Placental epithelial cell (primary cell): Measurements from ENCODE around the gene PLA2G12A. TPM values are rescaled to one million over a fixed set of nuclear protein-coding genes. Genes with fewer than 3 reads are reported as not detected.

ENCODE experiments used
- small RNA-seq: library from RNA; depleted of rRNA; stranded (forward); fragments of <200 nt; gene quantifications from one replicate; pipeline ENCODE3, GENCODE V24; 2012
- total RNA-seq: library from RNA; depleted of rRNA; stranded (reverse); fragments of >200 nt; gene quantifications from 2 replicates; pipeline ENCODE4 v1.2.3, GENCODE V29; 2012

The PLA2G12A gene
- 12.6 and 21.3 TPM in 2 replicates for total RNA-seq

DNA sequence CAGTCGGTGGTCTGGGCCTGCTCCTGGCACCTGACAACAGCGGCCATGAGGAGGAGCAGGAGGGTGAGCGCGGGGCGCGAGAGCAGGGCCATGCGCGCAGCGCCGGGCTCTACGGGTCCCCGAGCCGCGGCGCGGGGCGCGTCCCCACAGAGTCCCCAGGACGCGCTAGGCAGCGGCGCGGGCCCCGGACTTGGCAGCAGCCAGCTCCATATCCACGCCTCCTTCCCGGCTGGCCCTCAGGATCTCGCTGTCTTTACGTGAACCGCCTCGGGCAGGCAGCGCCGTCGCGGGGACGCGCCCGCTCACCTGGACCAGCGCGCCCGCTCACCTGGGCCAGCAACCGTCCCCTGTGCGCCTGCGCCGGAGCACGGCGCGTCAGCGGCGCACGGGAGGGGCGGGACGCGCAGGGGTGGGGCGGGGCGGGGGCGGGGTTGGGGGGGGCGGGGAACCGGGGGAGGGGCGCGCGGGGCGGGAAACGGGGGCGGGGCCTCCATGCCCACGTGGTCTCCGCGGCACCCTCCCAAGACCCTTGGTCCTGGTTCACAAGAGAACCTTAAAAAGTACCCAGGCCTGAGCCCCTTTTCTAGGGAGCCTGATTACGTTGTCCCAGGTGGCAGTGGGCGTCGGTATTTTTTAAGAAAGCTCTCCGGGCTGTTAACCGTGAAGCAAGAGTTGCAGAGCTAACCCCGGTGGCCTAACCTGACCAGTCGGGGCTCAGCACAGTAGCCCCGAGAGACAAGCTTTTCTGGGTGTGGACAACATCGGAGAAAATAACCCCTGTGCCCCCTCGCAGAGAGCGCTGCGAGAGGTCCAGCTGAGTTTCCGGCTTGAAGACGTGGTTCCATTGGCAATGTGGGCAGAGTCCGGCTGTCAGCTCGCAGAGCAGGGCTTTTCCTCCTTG is at the start of gene PLA2G12A:
Gene PLA2G12A (minus strand): TSS at position 353 of the 901 bp plus-strand sequence. CDS start 261 bp downstream, at position 92.

DNA sequence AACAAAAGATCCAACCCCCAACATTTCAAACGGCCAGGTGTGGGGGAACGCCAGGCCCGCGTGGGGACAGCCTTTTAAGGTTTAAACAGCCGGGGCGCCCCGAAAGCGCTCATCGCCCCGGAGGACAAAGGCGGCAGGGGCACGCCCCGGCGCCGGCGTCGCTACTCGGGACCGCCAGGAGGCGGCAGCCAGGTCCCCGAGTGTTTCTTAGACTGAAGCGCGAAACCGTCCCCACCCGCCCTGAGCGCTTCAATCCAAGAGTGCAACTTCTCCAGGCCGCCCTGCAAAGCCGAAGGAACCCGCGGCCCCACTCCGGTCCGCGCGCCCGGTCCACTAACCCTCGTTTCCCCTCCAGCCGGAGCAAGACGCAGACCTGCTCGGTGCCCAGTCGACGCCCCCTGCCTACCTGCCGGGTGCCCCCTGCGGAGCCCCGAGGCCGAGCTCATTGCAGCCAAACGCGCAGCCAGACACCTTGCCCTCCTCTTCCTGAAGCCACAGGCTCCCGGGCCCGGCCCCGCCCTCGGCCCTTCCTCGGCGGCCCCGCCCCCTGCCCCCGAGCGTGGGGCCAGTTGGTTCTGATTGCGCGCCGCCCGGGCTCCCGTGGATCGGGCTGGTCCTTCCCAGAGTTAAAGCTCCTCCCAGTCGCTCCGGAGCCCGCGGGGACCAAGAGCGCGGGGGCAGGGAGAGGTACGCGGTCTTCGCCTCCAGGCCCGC is 26.8 kb downstream of the PLA2G12A start, which contains the start of gene CASP6:
Gene CASP6 (minus strand): TSS at position 496 of the 714 bp plus-strand sequence. CDS start 50 bp downstream, at position 446.

Small RNAs within 50 kb of the gene (small RNA-seq; reads per million reads assigned to genes)
- gene HIGD1AP14, result not detected

Other genes with a start within 250 kb of the PLA2G12A start
- gene MCUB, start 169.8 kb downstream of the PLA2G12A start, total RNA-seq, result 4.7 and 12.6 TPM in 2 replicates
- 22.2 and 28.3 TPM in 2 replicates for gene CASP6, start 26.6 kb downstream of the PLA2G12A start, total RNA-seq
- gene CFI, start 71.9 kb upstream of the PLA2G12A start, total RNA-seq, result not detected in 2 replicates
- gene GAR1, start 85.7 kb upstream of the PLA2G12A start, total RNA-seq, result 3.5 and 4.2 TPM in 2 replicates
- not detected in 2 replicates for gene RRH, start 97.9 kb upstream of the PLA2G12A start, total RNA-seq
- gene LRIT3, start 118.0 kb upstream of the PLA2G12A start, total RNA-seq, result not detected in 2 replicates
- gene EGF, start 182.8 kb upstream of the PLA2G12A start, total RNA-seq, result 2.0 and 2.1 TPM in 2 replicates